Measurements from ENCODE around the gene CDKL5.
"Not testable (repeated sequence)": the region's sequence is repeated elsewhere in the genome, so short reads cannot be mapped to it uniquely, and the experiment has no call there.

CDKL5 gene

DNA sequence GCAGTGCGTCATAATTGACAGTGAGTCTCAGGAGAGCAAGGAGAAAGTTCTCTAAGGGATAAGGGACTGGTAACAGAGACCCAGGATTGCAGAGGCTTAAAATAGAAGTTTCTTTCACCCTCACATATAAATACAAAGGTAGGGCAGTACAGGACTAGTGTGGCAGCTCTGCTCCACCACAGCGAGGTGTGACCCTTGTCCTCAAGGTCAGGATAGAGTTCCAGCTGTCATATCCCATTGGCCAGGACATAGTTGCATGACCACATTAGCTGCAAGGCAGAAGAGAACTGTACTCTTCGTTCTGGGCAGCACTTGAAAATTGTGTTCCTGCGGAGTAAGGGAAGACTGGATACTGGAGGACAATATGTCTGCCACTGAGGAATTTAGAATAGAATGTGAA, 152.0 kb downstream of the CDKL5 start:
- no peak for DNase-seq (ENCODE audit: low spot score)

DNA sequence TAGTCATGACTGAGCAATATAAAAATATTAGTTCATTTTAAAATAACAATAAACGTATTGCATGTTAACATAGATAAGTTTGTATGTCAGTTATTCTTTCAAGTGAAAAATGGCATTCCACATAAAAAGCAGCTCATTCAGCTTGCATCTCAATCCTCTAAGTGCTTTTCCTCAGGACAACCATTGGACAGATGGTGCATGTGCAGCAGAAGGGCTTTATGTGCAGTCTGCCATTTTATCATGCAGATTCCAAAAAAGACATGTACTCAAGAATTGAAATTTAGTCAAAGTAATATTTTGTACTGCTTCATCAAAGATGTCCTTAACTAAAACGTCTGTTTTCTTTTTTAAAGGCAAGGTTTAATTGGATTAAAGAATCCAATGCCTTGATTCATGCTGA, 153.1 kb downstream of the CDKL5 start:
- DNase-seq (ENCODE audit: low spot score): no peak

DNA sequence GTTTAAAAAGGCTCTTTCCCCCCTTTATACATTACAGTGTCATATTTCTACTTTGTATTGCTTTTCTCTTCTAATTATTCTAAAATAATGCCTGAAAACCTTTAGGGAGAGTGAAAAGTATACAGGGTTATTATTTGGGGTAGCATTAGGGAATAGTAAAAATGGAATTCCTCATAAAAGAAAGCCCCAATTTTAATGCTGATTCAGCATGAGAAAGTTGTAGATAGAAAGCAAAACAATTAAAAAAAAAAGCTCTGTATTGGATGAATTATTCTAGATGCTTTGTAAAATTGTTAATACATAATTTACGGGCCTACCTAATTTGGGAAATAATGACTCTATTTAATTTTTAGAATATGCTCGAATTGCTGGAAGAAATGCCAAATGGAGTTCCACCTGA, 154.1 kb downstream of the CDKL5 start:
- no peak for DNase-seq (ENCODE audit: low spot score)

DNA sequence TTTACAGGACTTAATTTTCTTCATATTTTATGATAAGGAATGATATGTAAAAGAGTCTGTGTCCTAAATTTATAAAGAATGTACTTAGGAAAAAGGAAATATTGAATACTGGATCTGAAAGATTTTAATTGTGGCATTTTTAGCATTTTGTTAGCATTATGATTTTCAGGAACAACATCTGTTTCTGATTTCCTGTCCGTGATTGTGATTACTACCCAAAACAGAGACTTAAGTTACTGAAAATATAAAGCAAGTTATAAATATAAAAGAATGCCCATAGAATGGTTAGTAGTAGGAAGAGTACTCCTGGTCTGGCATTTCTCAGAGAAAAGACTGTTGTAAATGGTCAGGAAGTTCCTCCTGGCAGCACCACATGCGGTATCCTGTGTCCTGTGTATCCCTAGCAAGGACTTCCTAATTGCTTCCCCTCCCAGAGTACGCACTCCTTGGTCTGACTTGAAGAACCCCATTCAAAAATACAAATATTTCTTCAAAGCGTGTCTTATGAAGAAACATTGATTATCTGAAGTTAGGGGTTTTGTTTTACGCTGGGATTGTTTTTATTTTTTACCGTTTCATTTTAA, 157.6 kb downstream of the CDKL5 start:
- DNase-seq (ENCODE audit: low spot score): no peak

DNA sequence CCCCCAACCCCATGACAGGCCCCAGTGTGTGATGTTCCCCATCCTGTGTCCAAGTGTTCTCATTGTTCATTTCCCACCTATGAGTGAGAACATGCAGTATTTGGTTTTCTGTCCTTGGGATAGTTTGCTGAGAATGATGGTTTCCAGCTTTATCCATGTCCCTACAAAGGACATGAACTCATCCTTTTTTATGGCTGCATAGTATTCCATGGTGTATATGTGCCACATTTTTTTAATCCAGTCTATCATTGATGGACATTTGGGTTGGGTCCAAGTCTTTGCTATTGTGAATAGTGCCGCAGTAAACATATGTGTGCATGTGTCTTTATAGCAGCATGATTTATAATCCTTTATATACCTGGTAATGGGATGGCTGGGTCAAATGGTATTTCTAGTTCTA, 163.9 kb downstream of the CDKL5 start:
- not testable (repeated sequence) for DNase-seq (ENCODE audit: low spot score)

DNA sequence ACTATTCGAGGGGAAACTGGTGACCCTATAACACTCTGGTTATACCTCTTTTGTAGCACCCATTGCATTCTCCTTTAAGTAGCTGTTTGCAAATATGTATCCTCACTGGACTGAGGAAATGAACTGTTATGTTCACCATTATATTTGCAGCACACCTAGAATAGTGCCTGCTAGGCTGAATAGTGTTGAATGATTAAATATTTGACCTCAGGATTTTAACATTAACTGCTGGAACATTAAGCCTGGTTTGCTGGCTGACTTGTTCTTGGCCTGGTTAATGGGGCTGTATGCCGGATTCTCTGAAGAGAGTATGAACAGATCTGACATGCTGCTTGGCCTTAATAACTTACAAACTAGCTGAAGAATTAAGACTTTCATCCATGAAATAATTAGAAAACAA, 166.4 kb downstream of the CDKL5 start:
- DNase-seq (ENCODE audit: low spot score): no peak

DNA sequence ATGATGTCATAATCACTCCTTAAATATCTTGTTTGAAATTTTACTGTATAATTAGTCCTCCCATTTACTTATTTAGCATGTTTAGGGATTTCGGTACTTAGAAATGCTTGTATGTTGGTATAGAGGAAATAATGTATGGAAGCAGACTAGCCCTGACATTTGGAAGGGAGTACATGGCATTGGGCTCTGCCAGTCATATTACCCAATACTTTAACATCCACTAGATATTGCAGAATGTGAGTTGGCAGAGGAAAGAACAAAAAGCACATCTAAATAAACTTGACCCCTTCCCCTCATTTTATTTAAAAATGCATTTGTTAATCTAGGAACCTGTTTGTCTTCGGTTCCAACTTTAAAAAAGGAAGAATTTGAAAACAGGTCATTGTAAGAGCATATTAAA, 168.7 kb downstream of the CDKL5 start:
- DNase-seq (ENCODE audit: low spot score): no peak

DNA sequence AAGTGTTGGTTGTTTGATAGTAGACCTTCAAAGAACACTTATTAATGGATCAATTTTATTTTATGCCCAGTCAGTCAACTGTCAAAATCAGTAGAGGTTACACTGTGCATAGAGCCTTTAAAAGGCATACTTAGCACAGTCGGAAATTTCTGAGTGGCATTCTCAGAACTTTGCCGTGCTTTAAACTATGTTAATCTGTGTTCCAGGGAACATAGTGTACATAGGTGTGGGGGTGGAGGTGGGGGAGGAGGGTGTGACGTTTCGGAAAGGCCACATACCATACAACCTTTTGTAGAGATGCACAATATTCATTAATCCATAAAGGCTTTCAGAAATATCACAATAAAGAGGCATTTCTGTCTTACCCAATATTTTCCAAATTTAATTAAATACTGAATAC, 170.7 kb downstream of the CDKL5 start:
- no peak for DNase-seq (ENCODE audit: low spot score)

DNA sequence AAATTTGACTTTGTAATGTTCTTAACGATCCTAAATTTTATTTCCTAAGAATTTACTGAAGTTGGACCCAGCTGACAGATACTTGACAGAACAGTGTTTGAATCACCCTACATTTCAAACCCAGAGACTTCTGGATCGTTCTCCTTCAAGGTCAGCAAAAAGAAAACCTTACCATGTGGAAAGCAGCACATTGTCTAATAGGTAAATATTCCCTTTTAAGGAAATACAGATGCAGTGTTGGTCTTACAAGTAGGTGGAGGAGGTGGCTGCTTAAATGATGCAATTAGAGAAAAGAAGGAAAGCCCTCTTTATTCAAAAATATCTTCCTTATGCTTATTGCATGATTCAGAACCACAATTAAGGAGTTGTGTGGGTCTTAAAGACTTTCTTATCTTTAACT, 173.0 kb downstream of the CDKL5 start:
- DNase-seq (ENCODE audit: low spot score): no peak

DNA sequence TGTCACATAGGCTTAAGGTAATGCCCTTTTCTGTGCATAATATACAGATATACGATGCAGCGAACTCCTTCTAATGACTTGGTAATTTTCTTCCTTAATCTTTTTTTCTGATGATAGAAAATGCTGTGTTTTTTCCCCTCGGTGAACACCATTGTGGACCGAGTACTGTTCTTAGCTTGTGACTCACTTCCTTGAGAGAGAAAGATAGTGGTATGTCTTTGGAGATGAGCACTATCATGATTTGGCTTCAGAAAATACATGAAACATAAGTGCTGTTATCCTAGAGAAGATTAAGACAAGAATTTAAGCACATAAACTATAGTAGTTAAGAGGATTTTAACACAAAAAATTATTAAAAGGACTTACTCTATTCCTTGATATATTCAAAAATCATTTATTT, 182.6 kb downstream of the CDKL5 start:
- DNase-seq (ENCODE audit: low spot score): no peak

DNA sequence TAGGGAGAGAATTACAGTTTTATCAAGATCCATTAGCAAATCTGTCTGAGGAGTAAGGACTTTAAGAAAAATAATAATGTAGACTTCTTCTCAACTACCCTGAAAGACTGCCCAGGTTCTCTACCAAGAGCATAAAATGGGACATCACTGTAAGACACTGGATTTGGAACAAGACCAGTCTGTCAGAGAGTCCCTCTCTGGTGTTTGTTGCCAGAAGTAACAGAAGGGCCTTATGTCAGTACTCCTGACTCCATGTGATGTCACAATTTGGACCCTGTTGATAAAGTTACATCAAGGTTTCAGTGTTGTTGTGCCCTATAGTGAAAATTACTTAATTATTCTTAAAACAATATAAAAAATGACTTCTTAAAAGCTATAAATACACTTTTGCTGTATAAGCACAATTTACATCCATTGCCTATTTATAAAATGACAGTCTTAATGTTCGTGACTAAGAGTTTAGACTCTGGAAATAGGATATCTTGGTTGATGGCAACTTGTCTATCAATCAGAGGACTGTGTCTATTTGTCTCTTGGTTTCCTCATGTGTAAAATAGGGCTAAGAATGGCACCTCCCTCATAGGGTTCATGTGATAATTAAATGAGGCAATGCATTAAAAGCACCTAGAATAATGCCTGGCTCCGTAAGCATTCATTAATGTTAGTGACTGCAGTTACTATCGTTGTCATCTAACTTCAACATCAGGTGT, 188.7 kb downstream of the CDKL5 start:
- no peak for DNase-seq (ENCODE audit: low spot score)

DNA sequence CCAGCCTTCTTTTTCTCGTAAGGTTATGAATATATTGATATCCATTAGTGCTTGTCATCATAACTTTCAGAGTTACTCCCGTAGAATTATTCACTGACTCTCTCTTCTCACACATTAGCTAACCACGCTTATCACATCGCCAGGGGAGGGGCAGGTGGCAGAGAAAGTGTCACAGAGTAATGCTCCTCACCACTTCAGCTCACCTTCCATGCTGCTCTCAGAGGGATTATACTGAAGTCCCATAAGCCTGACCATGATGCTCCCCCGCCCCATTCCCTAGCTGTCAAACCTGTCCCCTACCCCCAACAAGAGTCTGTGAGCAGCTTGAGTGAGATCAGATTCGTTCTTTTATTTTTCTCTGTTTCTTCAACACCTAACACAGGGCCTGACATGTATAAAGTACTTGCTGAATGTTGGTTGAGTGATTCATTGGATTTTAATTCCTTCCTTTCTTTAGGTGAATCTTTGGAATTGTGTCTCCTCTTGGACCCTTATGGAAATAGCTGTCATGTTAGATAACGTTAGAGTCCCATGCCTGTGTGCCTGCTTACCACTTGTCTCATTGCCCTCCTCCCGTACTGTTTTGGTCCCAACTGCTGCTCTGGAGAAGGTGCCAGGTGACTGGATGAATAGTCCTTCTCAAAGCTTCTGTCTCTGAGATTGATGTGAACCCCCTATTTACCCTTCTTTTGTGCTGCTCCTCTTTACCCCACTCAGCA, 191.4 kb downstream of the CDKL5 start:
- no peak for DNase-seq (ENCODE audit: low spot score)

DNA sequence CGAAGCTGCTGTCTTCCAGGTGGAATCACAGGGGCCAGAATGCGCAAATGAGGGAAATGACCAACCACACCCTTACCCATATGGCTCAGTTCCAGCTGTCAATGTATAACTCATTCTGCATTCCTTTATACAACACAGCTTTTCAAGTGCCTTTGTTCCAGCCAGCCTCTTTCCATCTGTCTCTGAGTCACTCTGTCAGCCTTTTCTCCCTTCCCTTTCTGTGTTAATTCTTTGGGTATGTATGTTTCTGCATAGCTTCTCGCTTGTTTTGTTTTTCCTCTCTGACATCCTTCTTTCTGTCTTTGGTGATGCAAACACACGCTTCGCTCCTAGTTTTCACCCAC, 192.0 kb downstream of the CDKL5 start:
- DNase-seq (ENCODE audit: low spot score): no peak

DNA sequence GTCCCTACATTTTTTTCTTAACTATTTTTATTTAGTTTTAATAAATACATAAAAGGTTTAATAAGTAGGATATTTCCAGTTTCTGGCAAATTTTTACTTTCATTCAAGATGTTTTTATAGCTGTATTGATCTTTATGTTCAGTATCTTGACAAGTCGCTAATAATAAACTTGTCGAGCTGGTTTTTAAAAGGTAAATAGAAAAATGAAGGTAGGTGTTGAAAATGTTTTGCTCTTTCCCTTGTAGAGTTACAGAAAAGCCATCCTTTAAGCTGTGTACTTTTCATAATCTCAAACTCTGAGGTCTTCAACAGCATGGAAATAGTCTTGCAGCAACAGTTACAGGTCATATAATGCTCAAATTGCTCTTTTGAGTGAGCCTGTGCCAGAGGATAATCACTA, 193.9 kb downstream of the CDKL5 start:
- DNase-seq (ENCODE audit: low spot score): no peak

DNA sequence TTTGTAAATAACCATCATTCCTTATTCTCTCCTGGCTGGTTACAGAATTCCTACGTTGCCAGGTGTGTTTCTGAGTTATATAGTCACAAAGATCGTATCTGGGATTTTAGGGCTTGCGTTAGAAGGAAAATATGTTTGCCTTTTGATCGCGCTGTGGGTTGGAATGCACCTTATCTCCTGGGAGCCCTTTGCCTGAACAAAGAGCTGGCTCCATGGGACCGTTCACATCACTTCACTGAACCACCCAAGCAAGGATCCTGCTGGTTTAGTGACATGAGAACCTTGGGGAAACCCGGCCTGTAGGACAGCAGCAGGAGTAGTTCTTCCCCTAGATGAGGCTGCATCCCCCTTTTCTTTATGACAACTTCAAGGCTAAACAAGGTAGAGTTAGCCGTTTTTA, 194.9 kb downstream of the CDKL5 start:
- no peak for DNase-seq (ENCODE audit: low spot score)

DNA sequence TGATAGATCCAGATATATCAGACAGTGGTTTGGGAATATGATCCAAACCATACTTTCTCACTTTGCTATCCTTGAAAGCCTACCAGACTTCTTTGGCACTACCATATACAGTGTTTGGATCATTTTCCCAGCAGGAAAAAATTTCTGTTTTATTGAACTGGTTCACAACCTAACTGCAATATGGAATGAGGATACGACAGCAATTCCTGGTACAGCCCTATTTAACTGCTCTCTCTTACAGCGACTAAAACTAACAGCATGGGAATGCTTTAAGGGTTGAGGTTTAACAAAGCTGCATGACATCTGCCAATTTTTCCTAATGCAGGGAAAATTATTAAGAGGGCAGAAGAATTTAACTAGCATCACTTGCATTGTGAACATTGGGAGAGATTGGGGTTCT, 199.2 kb downstream of the CDKL5 start:
- DNase-seq (ENCODE audit: low spot score): no peak

DNA sequence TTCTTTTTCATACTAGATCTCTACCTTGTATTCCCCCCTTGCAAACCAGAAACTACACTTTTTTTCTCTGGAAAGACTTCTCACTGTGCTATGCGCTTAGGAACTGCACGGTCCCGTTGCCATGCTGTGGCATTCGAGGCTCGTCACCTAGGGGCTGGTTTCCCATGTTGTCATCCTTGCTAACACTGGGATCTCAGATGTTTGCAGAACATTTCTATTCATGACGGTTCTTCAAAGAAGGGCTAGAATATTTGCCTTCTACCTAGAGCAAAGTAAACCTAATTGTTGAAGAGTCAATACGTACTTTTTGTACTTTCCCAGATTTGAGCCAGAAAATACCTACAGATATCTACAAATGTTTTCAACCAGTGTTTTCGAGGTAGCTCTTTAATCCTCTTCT, 205.5 kb downstream of the CDKL5 start:
- no peak for DNase-seq (ENCODE audit: low spot score)

DNA sequence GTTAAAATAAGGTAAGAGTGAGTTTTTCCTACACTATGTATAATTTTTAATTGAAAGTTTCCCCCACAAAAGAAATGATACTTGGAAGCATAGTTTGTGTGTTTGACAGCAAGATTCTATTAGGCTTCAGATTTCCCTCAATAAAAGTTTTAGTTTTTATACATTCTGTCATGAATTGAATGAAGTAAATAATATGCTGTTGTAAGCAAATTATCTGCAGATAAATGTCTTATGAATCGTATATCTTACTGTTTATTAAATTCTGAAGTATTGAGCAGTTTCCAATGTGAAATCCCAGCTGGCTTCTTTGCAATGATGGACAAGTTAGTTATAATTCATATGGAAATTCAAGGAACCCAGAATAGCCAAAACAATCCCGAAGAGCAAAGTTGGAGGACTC, 213.0 kb downstream of the CDKL5 start:
- no peak for DNase-seq (ENCODE audit: low spot score)

DNA sequence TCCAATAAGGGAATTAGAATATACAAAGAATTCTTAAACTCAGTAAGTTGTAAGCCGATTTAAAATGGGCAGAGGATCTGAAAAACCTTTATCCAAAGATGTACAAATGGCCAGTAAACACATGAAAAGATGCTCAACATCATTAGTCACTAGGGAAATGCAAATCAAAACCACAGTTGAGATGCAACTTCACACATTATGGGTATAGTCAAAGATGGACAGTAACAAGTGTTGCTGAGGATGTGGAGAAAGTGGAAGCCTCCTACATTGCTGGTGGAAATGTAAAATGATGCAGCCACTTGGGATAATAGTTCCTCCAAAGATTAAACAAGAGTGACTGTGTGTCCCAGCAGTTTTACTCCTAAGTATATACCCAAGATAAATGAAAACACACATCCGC, 213.9 kb downstream of the CDKL5 start:
- DNase-seq (ENCODE audit: low spot score): no peak

DNA sequence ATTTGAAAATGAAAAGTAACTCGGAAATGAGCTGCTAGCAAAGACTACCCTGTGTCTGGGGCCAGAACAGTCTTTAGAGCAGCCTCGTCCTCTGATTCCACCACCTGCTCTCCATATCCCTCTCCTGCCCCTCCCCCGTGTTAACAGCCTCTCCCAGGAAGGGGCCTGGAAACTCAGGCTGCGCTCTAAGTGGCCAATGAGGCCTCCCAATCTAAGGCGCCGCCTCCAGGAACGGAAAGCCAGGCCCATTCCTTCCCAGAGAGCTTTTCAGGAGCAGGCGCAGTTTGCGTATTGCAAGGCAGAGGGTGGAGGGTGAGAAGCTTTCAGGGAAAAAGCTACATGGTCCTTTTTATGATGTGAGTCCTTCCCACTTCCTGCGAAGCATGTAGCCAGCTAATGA, 215.3 kb downstream of the CDKL5 start:
- no peak for DNase-seq (ENCODE audit: low spot score)

DNA sequence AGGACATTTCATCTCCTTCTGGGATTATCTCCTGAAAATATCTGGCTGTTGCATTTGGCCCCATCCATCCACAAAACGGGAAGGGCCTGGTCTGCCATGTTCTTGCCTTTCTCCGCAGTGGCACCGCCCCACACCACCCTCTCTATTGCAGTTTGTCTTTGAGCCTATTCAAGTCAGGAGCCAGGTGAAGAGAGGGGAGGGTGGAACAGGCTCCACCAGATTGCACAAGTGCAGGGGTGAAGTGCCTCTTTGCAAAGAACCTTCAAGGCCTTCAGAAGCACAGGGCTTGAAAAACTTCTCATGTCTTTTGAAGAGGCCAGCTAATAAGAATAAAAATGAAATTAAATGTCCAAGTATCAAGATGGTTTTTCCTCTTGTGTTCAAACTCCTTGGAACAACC, 217.8 kb downstream of the CDKL5 start:
- DNase-seq (ENCODE audit: low spot score): no peak

DNA sequence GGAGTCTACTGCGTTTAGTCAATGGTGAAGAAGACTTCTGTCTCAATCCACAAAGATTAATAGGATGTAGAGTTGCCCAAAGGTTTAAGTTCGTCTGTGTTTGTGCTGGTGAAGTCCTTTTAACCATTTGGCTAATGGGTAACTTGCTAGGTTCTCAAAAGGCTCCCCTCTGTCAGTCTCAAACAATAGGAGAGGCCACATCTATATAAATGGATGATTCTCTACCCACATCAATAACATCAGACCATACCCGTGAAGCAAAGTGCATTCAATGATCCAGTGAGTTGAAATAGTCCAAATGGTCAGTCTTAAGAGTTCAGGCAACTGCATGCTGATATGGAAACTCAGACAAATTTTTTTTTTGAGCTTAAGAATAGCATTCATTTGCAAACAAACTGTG, 218.4 kb downstream of the CDKL5 start:
- DNase-seq (ENCODE audit: low spot score): no peak

DNA sequence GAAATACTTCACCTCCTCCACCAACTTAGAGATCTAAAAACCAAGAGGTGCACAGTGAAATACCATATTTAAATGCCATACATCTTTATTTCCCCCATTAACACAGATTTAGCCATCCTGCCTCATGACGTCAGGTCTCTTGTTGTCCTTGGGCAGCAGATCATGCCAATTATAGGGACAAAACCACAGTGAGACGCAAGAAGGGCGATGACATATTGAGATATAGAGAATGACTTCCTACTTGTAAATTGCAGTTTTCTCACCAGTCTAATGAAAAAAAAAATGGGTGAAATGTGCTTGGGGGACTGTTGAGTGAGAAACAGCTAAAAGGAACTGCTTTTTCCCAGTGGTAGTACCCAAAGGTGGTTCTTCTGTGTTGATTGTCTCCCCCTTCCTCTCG, 222.2 kb downstream of the CDKL5 start:
- DNase-seq (ENCODE audit: low spot score): no peak

DNA sequence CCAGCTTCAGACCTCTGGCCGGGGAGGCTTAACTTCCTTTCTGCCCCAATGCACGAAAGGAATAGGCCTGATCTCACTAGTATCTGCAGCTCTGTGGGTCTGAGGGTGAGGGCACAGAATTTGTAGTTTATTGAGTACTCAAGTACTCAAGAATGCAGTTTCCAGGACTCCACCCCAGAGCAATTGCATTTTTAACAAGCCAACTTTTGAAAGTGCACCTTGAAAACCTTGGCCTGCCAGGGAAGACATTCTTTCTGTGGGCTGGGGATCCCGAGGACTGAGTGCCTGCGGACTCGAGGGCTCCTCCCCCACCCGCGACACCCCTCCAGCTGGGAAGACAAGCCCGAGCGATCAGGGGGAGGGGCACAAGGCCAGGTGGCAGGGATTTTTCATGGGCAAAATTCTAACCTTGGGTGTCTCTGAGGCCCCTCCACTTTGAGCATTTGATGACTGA, 224.1 kb downstream of the CDKL5 start:
- no peak for DNase-seq (ENCODE audit: low spot score)

Measured in activated CD4-positive, alpha-beta T cell treated with anti-CD3 and anti-CD28 coated beads, Interleukin-2, Interleukin-4, amounts not matched to agents 100 ng/mL and 50 ng/mL, durations not matched to agents 16 hours and 8 hours (primary cell).